HCT116 (cell line): Measurements from ENCODE around the gene ZNF138. TPM values are rescaled to one million over a fixed set of nuclear protein-coding genes. Genes with fewer than 3 reads are reported as not detected.

Experiments used
- ATAC-seq: fragments of 200-7000 bp; cut with Tn5 transposase; 2 replicates; pipeline ENCODE4 v1.9.1; 2020; ENCODE audit warnings: mild to moderate bottlenecking, moderate library complexity
- BruUV-seq: library from RNA; stranded (reverse); fragments of 400-500 nt; replicated peaks from 2 replicates; lab custom pipeline; 2021; lab: Mats Ljungman, UMichigan
- CTCF ChIA-PET: fragments of 300-600 bp; sonication (Branson Sonifier 250); formaldehyde crosslinking; loops from one replicate; lab custom pipeline; 2021; ENCODE audit warnings: antibody characterized with exemption; lab: Charles Lee
- POLR2A ChIA-PET: fragments of 300-600, 350-600 bp; sonication (Branson Sonifier 250); formaldehyde crosslinking; loops from one replicate; lab custom pipeline; 2021; ENCODE audit warnings: antibody characterized with exemption; lab: Charles Lee
- RAD21 ChIA-PET, 2 experiments: fragments of 300-600 bp; sonication (Branson Sonifier 250); formaldehyde crosslinking; loops; one replicate each; lab custom pipeline; 2023; ENCODE audit warnings: low total read pairs in 2 of 2; ENCODE audit not compliant: uncharacterized antibody in 2 of 2, unreplicated experiment in 2 of 2, low non-redundant PET in 1 of 2; lab: Charles Lee
- DNase-seq: peaks from one replicate; pipeline ENCODE4 v3.0.0-alpha.2; 2010; ENCODE audit warnings: low read depth, low spot score
- H2AFZ ChIP-seq: fragments of 200-600 bp; shearing (Covaris generic), sonication (generic); 2 replicates; pipeline ENCODE4 v1.6.1; 2017; ENCODE audit warnings: low read depth, mixed run types, mixed read lengths, antibody characterized with exemption, low read length; ENCODE audit not compliant: poor library complexity, severe bottlenecking
- H3K27ac ChIP-seq: 2 replicates; pipeline ENCODE4 v1.5.1; 2012; ENCODE audit warnings: low read depth, low read length
- H3K27me3 ChIP-seq: fragments of 200-600 bp; sonication (generic); 2 replicates; pipeline ENCODE4 v1.6.1; 2016; ENCODE audit warnings: mixed run types, low read length, mixed read lengths; ENCODE audit not compliant: insufficient read depth
- H3K36me3 ChIP-seq, 2 experiments: fragments of 200-500 bp in 1 of 2; fragments of 200-600 bp in 1 of 2; sonication (Bioruptor generic) in 1 of 2; sonication (generic) in 1 of 2; 2 replicates each; pipeline versions ENCODE4 v1.5.1 to v1.6.1; 2014 to 2016; ENCODE audit warnings: low read length in 2 of 2, inconsistent platforms in 1 of 2, mixed read lengths in 1 of 2, mixed run types in 1 of 2; ENCODE audit not compliant: insufficient read depth in 2 of 2, control insufficient read depth in 1 of 2
- H3K4me1 ChIP-seq, 2 experiments: fragments of 200-600 bp in 1 of 2; sonication (generic) in 1 of 2; 2 replicates each; pipeline versions ENCODE4 v1.5.1 to v1.6.1; 2012 to 2017; ENCODE audit warnings: low read length in 2 of 2, inconsistent platforms in 1 of 2, mild to moderate bottlenecking in 1 of 2, mixed read lengths in 1 of 2, mixed run types in 1 of 2, moderate library complexity in 1 of 2; ENCODE audit not compliant: insufficient read depth in 2 of 2, control insufficient read depth in 1 of 2
- H3K4me2 ChIP-seq: fragments of 200-600 bp; sonication (generic); 2 replicates; pipeline ENCODE4 v1.6.1; 2017; ENCODE audit warnings: mixed run types, low read length, mixed read lengths
- H3K4me3 ChIP-seq, 2 experiments: fragments of 200-600 bp in 1 of 2; sonication (generic) in 1 of 2; replicated peaks in 1 of 2; 2 replicates each; pipeline ENCODE4 v1.5.1; 2011 to 2016; ENCODE audit warnings: low read length in 2 of 2, control low read depth in 1 of 2, low read depth in 1 of 2, mild to moderate bottlenecking in 1 of 2, mixed read lengths in 1 of 2, mixed run types in 1 of 2
- H3K79me2 ChIP-seq: fragments of 200-600 bp; sonication (generic); 2 replicates; pipeline ENCODE4 v1.6.1; 2017; ENCODE audit warnings: mild to moderate bottlenecking, mixed run types, low read length, moderate library complexity, mixed read lengths; ENCODE audit not compliant: insufficient read depth
- H3K9ac ChIP-seq: fragments of 200-600 bp; sonication (generic); 2 replicates; pipeline ENCODE4 v1.6.1; 2016; ENCODE audit warnings: low read length, mixed read lengths
- H3K9me2 ChIP-seq: fragments of 200-600 bp; sonication (generic), shearing (Covaris generic); 2 replicates; pipeline ENCODE4 v1.6.1; 2017; ENCODE audit warnings: mixed run types, mild to moderate bottlenecking, moderate library complexity; ENCODE audit not compliant: insufficient read depth
- H3K9me3 ChIP-seq, 2 experiments: fragments of 200-500 bp in 1 of 2; fragments of 200-600 bp in 1 of 2; sonication (Bioruptor generic) in 1 of 2; sonication (generic) in 1 of 2; 2 replicates each; pipeline ENCODE4 v1.6.1; 2014 to 2017; ENCODE audit warnings: low read length in 2 of 2, mixed read lengths in 2 of 2, inconsistent platforms in 1 of 2, low read depth in 1 of 2, mild to moderate bottlenecking in 1 of 2, mixed run types in 1 of 2, moderate library complexity in 1 of 2; ENCODE audit not compliant: control insufficient read depth in 1 of 2, insufficient read depth in 1 of 2
- H4K20me1 ChIP-seq: fragments of 200-600 bp; sonication (generic), shearing (Covaris generic); 2 replicates; pipeline ENCODE4 v1.6.1; 2017; ENCODE audit warnings: mixed run types, mild to moderate bottlenecking, moderate library complexity; ENCODE audit not compliant: insufficient read depth
- CBX3 ChIP-seq: IDR thresholded peaks from 2 replicates; pipeline ENCODE4 v1.6.1; 2012; ENCODE audit warnings: low read depth
- CEBPB ChIP-seq: IDR thresholded peaks from 2 replicates; pipeline ENCODE4 v1.6.1; 2012; ENCODE audit warnings: low read depth
- EGR1 ChIP-seq: IDR thresholded peaks from 2 replicates; pipeline ENCODE4 v1.6.1; 2012; ENCODE audit warnings: low read depth
- ELF1 ChIP-seq: IDR thresholded peaks from 2 replicates; pipeline ENCODE4 v1.6.1; 2012; ENCODE audit warnings: low read depth, borderline replicate concordance
- EZH2 ChIP-seq: fragments of 200-600 bp; sonication (generic); IDR thresholded peaks from 2 replicates; pipeline ENCODE4 v1.6.1; 2017; ENCODE audit warnings: antibody characterized with exemption, mixed run types
- EZH2phosphoT487 ChIP-seq: fragments of 200-600 bp; IDR thresholded peaks from 2 replicates; pipeline ENCODE4 v1.6.1; 2018; ENCODE audit warnings: antibody characterized with exemption, borderline replicate concordance
- FOSL1 ChIP-seq: IDR thresholded peaks from 2 replicates; pipeline ENCODE4 v1.6.1; 2012; ENCODE audit warnings: low read depth
- JUND ChIP-seq: IDR thresholded peaks from 2 replicates; pipeline ENCODE4 v1.6.1; 2012
- POLR2A ChIP-seq: IDR thresholded peaks from 2 replicates; pipeline ENCODE4 v1.7.0; 2011; ENCODE audit warnings: borderline replicate concordance; ENCODE audit not compliant: insufficient read depth, insufficient read length; ENCODE audit errors: extremely low read depth
- RAD21 ChIP-seq: IDR thresholded peaks from 2 replicates; pipeline ENCODE4 v1.6.1; 2012; ENCODE audit warnings: low read depth, mild to moderate bottlenecking
- SIN3A ChIP-seq: IDR thresholded peaks from 2 replicates; pipeline ENCODE4 v1.6.1; 2012; ENCODE audit warnings: low read depth
- SP1 ChIP-seq: IDR thresholded peaks from 2 replicates; pipeline ENCODE4 v1.6.1; 2012; ENCODE audit warnings: low read depth
- SRF ChIP-seq: IDR thresholded peaks from 2 replicates; pipeline ENCODE4 v1.6.1; 2012; ENCODE audit warnings: low read depth
- YY1 ChIP-seq: IDR thresholded peaks from 2 replicates; pipeline ENCODE4 v1.6.1; 2011; ENCODE audit warnings: low read length, low read depth, moderate library complexity, mild to moderate bottlenecking; ENCODE audit not compliant: insufficient replicate concordance; ENCODE audit errors: extremely low read depth
- ZFX ChIP-seq: fragments of 450-650 bp; IDR thresholded peaks from 2 replicates; pipeline ENCODE4 v1.6.1; 2017
- ZNF274 ChIP-seq: fragments of 200-500 bp; sonication (Bioruptor generic); IDR thresholded peaks from 2 replicates; pipeline ENCODE4 v1.6.1; 2014; ENCODE audit warnings: mild to moderate bottlenecking, low read depth, low read length, inconsistent platforms
- intact Hi-C: fragments of 100-400 bp; cut with micrococcal nuclease; formaldehyde crosslinking; loops from 2 replicates; pipeline ENCODE4 v1.10.0; 2022
- total RNA-seq: library from RNA; stranded (reverse); gene quantifications from one replicate; pipeline ENCODE4 v1.2.1, GENCODE V29; 2021; ENCODE audit not compliant: unreplicated experiment
- TF ChIP-seq, protein P1 (sequence below): IDR thresholded peaks from 2 replicates; pipeline ENCODE4 v1.6.1; 2012
- TF ChIP-seq, protein P2 (sequence below): IDR thresholded peaks from 2 replicates; pipeline ENCODE4 v1.6.1; 2011; ENCODE audit warnings: mild to moderate bottlenecking, low read length, moderate library complexity; ENCODE audit not compliant: insufficient replicate concordance; ENCODE audit errors: extremely low read depth
- TF ChIP-seq, protein P3 (sequence below), 3 experiments: fragments of 200-600 bp in 1 of 3; sonication (generic) in 1 of 3; IDR thresholded peaks in 2 of 3; conservative IDR thresholded peaks in 1 of 3; 2 replicates each; pipeline ENCODE4 v1.5.1; 2012 to 2017; ENCODE audit warnings: low read depth in 2 of 3, low read length in 2 of 3, antibody characterized with exemption in 1 of 3, borderline replicate concordance in 1 of 3, control low read depth in 1 of 3, mild to moderate bottlenecking in 1 of 3, mixed read lengths in 1 of 3, mixed run types in 1 of 3, moderate library complexity in 1 of 3; ENCODE audit not compliant: insufficient read depth in 1 of 3
- TF ChIP-seq, protein P4 (sequence below): IDR thresholded peaks from 2 replicates; pipeline ENCODE4 v1.6.1; 2012

ZNF138 gene
- total RNA-seq, 1 experiment from 2014 or later, result 10.1 TPM

- ChIA-PET CTCF (no interaction called here), POLR2A (no interaction called here), RAD21 (no interaction called here)
- Histone ChIP-seq H3K4me1 (no peaks in the 10 kb centered on the region), H3K9me2 (no peaks in the 10 kb centered on the region), H3K79me2 (no peaks in the 10 kb centered on the region), H2AFZ (no peak overlapping the region), H3K9ac (no peak overlapping the region), H3K4me2 (no peak overlapping the region), H3K9me3 (no peaks in the 10 kb centered on the region), H3K27ac (no peak overlapping the region), H3K36me3 (no peaks in the 10 kb centered on the region), H4K20me1 (no peaks in the 10 kb centered on the region), H3K4me3 (no peak overlapping the region), H3K27me3 (no peaks in the 10 kb centered on the region)
- BruUV-seq, result no TSS peak
- intact Hi-C loops, result no loop called here
- DNase-seq (no peak), ATAC-seq (no peak)
- TF ChIP-seq, protein P1, sequence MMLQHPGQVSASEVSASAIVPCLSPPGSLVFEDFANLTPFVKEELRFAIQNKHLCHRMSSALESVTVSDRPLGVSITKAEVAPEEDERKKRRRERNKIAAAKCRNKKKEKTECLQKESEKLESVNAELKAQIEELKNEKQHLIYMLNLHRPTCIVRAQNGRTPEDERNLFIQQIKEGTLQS, result no peak
- TF ChIP-seq, protein P2, sequence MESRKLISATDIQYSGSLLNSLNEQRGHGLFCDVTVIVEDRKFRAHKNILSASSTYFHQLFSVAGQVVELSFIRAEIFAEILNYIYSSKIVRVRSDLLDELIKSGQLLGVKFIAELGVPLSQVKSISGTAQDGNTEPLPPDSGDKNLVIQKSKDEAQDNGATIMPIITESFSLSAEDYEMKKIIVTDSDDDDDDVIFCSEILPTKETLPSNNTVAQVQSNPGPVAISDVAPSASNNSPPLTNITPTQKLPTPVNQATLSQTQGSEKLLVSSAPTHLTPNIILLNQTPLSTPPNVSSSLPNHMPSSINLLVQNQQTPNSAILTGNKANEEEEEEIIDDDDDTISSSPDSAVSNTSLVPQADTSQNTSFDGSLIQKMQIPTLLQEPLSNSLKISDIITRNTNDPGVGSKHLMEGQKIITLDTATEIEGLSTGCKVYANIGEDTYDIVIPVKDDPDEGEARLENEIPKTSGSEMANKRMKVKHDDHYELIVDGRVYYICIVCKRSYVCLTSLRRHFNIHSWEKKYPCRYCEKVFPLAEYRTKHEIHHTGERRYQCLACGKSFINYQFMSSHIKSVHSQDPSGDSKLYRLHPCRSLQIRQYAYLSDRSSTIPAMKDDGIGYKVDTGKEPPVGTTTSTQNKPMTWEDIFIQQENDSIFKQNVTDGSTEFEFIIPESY, result no peak
- TF ChIP-seq CEBPB (no peak), YY1 (no peak), EZH2phosphoT487 (no peak), ELF1 (no peak), JUND (no peak), POLR2A (no peak), SP1 (no peak), SIN3A (no peak), EZH2 (no peak), SRF (no peak), CBX3 (no peak), RAD21 (no peak), ZNF274 (no peak), ZFX (no peak), FOSL1 (no peak), EGR1 (no peak)
- TF ChIP-seq, protein P3, sequence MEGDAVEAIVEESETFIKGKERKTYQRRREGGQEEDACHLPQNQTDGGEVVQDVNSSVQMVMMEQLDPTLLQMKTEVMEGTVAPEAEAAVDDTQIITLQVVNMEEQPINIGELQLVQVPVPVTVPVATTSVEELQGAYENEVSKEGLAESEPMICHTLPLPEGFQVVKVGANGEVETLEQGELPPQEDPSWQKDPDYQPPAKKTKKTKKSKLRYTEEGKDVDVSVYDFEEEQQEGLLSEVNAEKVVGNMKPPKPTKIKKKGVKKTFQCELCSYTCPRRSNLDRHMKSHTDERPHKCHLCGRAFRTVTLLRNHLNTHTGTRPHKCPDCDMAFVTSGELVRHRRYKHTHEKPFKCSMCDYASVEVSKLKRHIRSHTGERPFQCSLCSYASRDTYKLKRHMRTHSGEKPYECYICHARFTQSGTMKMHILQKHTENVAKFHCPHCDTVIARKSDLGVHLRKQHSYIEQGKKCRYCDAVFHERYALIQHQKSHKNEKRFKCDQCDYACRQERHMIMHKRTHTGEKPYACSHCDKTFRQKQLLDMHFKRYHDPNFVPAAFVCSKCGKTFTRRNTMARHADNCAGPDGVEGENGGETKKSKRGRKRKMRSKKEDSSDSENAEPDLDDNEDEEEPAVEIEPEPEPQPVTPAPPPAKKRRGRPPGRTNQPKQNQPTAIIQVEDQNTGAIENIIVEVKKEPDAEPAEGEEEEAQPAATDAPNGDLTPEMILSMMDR (IDR thresholded peaks at IDR 0.05 in 2 of 3, conservative IDR thresholded peaks at IDR 0.05 in 1 of 3; ENCODE audit: borderline replicate concordance in 1 of 3, insufficient read depth in 1 of 3, low read depth in 2 of 3, low read length in 2 of 3), result no peak
- TF ChIP-seq, protein P4, sequence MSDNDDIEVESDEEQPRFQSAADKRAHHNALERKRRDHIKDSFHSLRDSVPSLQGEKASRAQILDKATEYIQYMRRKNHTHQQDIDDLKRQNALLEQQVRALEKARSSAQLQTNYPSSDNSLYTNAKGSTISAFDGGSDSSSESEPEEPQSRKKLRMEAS, result no peak
Measured at GRCh38 chr7:64839910-64840309, 45.7 kb downstream of the ZNF138 start.
